GM23338 (cell line): ENCODE results near the gene TANGO6. TPM values are rescaled to one million over a fixed set of nuclear protein-coding genes. Genes with fewer than 3 reads are reported as not detected.
A peak's percentile ranks its signal among the peaks of the same experiment; 100 is the strongest.

Experiments
- ATAC-seq: fragments of 200-7000 bp; cut with Tn5 transposase; 3 replicates; pipeline ENCODE4 v1.9.1; 2020
- DNase-seq: peaks from one replicate; pipeline ENCODE4 v3.0.0-alpha.2; 2015; ENCODE audit warnings: low spot score
- H2AFZ ChIP-seq: fragments of 200-600 bp; sonication (generic); 2 replicates; pipeline ENCODE4 v1.8.0; 2016; ENCODE audit warnings: antibody characterized with exemption, mild to moderate bottlenecking, moderate library complexity
- H3F3A ChIP-seq: fragments of 200-600 bp; sonication (generic); replicated peaks from 2 replicates; pipeline ENCODE4 v1.8.0; 2017; ENCODE audit warnings: antibody characterized with exemption, mixed run types, low read depth
- H3K27ac ChIP-seq: fragments of 200-600 bp; sonication (generic); 2 replicates; pipeline ENCODE4 v1.6.1; 2016; ENCODE audit warnings: low read depth
- H3K27me3 ChIP-seq: fragments of 200-600 bp; sonication (generic); 2 replicates; pipeline ENCODE4 v1.8.0; 2016; ENCODE audit warnings: mild to moderate bottlenecking, mixed run types, moderate library complexity; ENCODE audit not compliant: insufficient read depth
- H3K36me3 ChIP-seq: fragments of 200-600 bp; sonication (generic); 2 replicates; pipeline ENCODE4 v1.8.0; 2016; ENCODE audit warnings: mild to moderate bottlenecking; ENCODE audit not compliant: insufficient read depth
- H3K4me1 ChIP-seq: fragments of 200-600 bp; sonication (generic); 2 replicates; pipeline ENCODE4 v1.8.0; 2016; ENCODE audit warnings: mild to moderate bottlenecking, moderate library complexity; ENCODE audit not compliant: insufficient read depth
- H3K4me2 ChIP-seq: fragments of 200-600 bp; sonication (generic); 2 replicates; pipeline ENCODE4 v1.7.1; 2017; ENCODE audit warnings: mixed run types
- H3K4me3 ChIP-seq: fragments of 200-600 bp; sonication (generic); 2 replicates; pipeline ENCODE4 v1.6.1; 2016; ENCODE audit warnings: mixed run types
- H3K79me2 ChIP-seq: fragments of 200-600 bp; sonication (generic); replicated peaks from 2 replicates; pipeline ENCODE4 v1.8.0; 2017; ENCODE audit warnings: mild to moderate bottlenecking; ENCODE audit not compliant: insufficient read depth
- H3K9me2 ChIP-seq: fragments of 200-600 bp; sonication (generic); 2 replicates; pipeline ENCODE4 v1.8.0; 2017; ENCODE audit not compliant: insufficient read depth
- H4K20me1 ChIP-seq: fragments of 200-600 bp; sonication (generic); replicated peaks from 2 replicates; pipeline ENCODE4 v1.8.0; 2017; ENCODE audit warnings: mild to moderate bottlenecking; ENCODE audit not compliant: insufficient read depth
- H3K27ac Mint-ChIP-seq: 2 replicates; pipeline ENCODE4 v1.8.0; 2020; ENCODE audit warnings: inconsistent platforms, mild to moderate bottlenecking, moderate library complexity, mixed read lengths
- H3K27me3 Mint-ChIP-seq: 3 replicates; pipeline ENCODE4 v1.8.0; 2022; ENCODE audit warnings: low read depth, mild to moderate bottlenecking, moderate library complexity, mixed read lengths, inconsistent platforms; ENCODE audit not compliant: insufficient read depth, poor library complexity
- H3K36me3 Mint-ChIP-seq: 3 replicates; pipeline ENCODE4 v1.8.0; 2021; ENCODE audit warnings: low read depth, mild to moderate bottlenecking, inconsistent platforms, moderate library complexity, mixed read lengths
- H3K4me1 Mint-ChIP-seq: 3 replicates; pipeline ENCODE4 v1.8.0; 2020; ENCODE audit warnings: mild to moderate bottlenecking, inconsistent platforms, mixed read lengths
- H3K4me3 Mint-ChIP-seq: 3 replicates; pipeline ENCODE4 v1.8.0; 2021; ENCODE audit warnings: moderate library complexity, mild to moderate bottlenecking, inconsistent platforms, mixed read lengths
- H3K9me3 Mint-ChIP-seq: 3 replicates; pipeline ENCODE4 v1.8.0; 2020; ENCODE audit warnings: moderate library complexity, mild to moderate bottlenecking, inconsistent platforms, mixed read lengths
- CREB1 ChIP-seq: fragments of 250-450 bp; sonication (Bioruptor Pico); IDR thresholded peaks from 2 replicates; pipeline ENCODE4 v1.5.0; 2020; ENCODE audit warnings: low read depth, mild to moderate bottlenecking, moderate library complexity
- EZH2 ChIP-seq: fragments of 200-600 bp; sonication (generic); IDR thresholded peaks from one replicate; pipeline ENCODE4 v1.8.0; 2017; ENCODE audit warnings: antibody characterized with exemption, mild to moderate bottlenecking, low read depth; ENCODE audit not compliant: unreplicated experiment
- EZH2phosphoT487 ChIP-seq: fragments of 200-600 bp; sonication (generic); IDR thresholded peaks from one replicate; pipeline ENCODE4 v1.8.1; 2018; ENCODE audit warnings: antibody characterized with exemption; ENCODE audit not compliant: unreplicated experiment
- JUNB ChIP-seq: IDR thresholded peaks from one replicate; pipeline ENCODE4 v1.6.1; 2016; ENCODE audit warnings: antibody characterized with exemption; ENCODE audit not compliant: unreplicated experiment
- NANOG ChIP-seq: IDR thresholded peaks from 2 replicates; pipeline ENCODE4 v1.6.1; 2016; ENCODE audit warnings: antibody characterized with exemption, borderline replicate concordance
- POLR2AphosphoS5 ChIP-seq: IDR thresholded peaks from 2 replicates; pipeline ENCODE4 v1.6.1; 2016; ENCODE audit warnings: antibody characterized with exemption, low read depth
- STAT1 ChIP-seq: IDR thresholded peaks from one replicate; pipeline ENCODE4 v1.6.1; 2016; ENCODE audit warnings: antibody characterized with exemption; ENCODE audit not compliant: unreplicated experiment
- ZNF114 ChIP-seq: fragments of 250-450 bp; sonication (Bioruptor Pico); IDR thresholded peaks from 2 replicates; pipeline ENCODE4 v1.5.0; 2020; ENCODE audit warnings: mild to moderate bottlenecking, moderate library complexity
- ZNF331 ChIP-seq: fragments of 250-450 bp; sonication (Bioruptor Pico); IDR thresholded peaks from 2 replicates; pipeline ENCODE4 v1.5.0; 2020; ENCODE audit warnings: low read depth, mild to moderate bottlenecking, moderate library complexity
- polyA plus RNA-seq: library from polyadenylated mRNA; unstranded; fragments of >200 nt; fragmentation: Nextera tagmentation; extraction: Ambion mirVana; gene quantifications from 2 replicates; pipeline ENCODE4 v1.2.1, GENCODE V29; 2016
- total RNA-seq: library from RNA; depleted of rRNA; stranded (reverse); fragments of >200 nt; shearing (Covaris generic); gene quantifications from 2 replicates; pipeline ENCODE4 v1.2.3, GENCODE V29; 2014
- TF ChIP-seq, protein P1 (sequence below): IDR thresholded peaks from one replicate; pipeline ENCODE4 v1.6.1; 2018; ENCODE audit warnings: antibody characterized with exemption; ENCODE audit not compliant: unreplicated experiment
- TF ChIP-seq, protein P2 (sequence below): IDR thresholded peaks from 2 replicates; pipeline ENCODE4 v1.6.1; 2016; ENCODE audit warnings: antibody characterized with exemption
- TF ChIP-seq, protein P3 (sequence below), 2 experiments: fragments of 200-600 bp in 1 of 2; sonication (generic) in 1 of 2; conservative IDR thresholded peaks; 2 replicates each; pipeline versions ENCODE4 v1.5.1 to v1.6.1; 2016 to 2017; ENCODE audit warnings: antibody characterized with exemption in 2 of 2, low read depth in 2 of 2, mild to moderate bottlenecking in 2 of 2, moderate library complexity in 1 of 2

The TANGO6 gene
- total and polyA plus RNA-seq, 2 experiments from 2014 or later, result 7.2 to 23.2 TPM

DNA sequence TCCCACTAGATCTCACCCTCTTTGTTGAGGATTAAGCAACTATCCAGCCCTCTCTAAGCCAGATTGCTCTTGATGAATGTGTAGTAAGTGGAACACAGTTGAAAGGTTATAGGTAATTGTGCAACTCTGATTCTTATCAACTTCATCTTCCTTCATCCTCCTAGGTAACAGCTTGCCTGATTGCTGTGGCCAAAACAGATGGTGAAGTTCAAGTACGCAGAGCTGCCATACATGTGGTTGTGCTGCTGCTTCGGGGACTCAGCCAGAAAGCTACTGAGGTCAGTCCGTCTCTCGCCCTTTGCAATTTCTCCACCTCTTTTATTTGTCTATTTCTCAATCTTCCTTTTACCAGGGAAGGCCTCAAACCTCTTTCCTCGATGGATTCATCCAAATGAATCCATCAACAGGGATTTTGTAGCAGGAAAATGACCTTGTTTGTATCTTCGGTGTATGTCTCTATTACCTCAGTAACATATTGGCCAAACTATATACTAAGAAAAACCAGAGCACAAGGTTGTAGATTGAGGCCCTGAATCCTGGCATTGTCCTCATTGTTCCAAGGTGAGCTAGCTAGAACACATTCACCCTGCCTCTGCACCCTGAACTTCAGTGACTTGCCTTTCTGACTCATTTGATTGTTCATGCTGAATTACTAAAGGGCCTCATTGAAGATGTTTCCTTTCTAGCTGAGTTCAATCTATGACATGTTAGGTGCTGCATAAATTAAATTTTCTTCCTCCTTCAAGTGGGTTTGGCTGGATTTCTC, 197.0 kb downstream of the TANGO6 start (continued):
- TF ChIP-seq, protein P1, sequence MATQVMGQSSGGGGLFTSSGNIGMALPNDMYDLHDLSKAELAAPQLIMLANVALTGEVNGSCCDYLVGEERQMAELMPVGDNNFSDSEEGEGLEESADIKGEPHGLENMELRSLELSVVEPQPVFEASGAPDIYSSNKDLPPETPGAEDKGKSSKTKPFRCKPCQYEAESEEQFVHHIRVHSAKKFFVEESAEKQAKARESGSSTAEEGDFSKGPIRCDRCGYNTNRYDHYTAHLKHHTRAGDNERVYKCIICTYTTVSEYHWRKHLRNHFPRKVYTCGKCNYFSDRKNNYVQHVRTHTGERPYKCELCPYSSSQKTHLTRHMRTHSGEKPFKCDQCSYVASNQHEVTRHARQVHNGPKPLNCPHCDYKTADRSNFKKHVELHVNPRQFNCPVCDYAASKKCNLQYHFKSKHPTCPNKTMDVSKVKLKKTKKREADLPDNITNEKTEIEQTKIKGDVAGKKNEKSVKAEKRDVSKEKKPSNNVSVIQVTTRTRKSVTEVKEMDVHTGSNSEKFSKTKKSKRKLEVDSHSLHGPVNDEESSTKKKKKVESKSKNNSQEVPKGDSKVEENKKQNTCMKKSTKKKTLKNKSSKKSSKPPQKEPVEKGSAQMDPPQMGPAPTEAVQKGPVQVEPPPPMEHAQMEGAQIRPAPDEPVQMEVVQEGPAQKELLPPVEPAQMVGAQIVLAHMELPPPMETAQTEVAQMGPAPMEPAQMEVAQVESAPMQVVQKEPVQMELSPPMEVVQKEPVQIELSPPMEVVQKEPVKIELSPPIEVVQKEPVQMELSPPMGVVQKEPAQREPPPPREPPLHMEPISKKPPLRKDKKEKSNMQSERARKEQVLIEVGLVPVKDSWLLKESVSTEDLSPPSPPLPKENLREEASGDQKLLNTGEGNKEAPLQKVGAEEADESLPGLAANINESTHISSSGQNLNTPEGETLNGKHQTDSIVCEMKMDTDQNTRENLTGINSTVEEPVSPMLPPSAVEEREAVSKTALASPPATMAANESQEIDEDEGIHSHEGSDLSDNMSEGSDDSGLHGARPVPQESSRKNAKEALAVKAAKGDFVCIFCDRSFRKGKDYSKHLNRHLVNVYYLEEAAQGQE, result no peak
- no peak for TF ChIP-seq EZH2
- TF ChIP-seq EZH2phosphoT487, result no peak
- TF ChIP-seq POLR2AphosphoS5, result no peak
- TF ChIP-seq, protein P2, sequence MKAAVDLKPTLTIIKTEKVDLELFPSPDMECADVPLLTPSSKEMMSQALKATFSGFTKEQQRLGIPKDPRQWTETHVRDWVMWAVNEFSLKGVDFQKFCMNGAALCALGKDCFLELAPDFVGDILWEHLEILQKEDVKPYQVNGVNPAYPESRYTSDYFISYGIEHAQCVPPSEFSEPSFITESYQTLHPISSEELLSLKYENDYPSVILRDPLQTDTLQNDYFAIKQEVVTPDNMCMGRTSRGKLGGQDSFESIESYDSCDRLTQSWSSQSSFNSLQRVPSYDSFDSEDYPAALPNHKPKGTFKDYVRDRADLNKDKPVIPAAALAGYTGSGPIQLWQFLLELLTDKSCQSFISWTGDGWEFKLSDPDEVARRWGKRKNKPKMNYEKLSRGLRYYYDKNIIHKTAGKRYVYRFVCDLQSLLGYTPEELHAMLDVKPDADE, result no peak
- no peak for TF ChIP-seq JUNB
- TF ChIP-seq, protein P3, sequence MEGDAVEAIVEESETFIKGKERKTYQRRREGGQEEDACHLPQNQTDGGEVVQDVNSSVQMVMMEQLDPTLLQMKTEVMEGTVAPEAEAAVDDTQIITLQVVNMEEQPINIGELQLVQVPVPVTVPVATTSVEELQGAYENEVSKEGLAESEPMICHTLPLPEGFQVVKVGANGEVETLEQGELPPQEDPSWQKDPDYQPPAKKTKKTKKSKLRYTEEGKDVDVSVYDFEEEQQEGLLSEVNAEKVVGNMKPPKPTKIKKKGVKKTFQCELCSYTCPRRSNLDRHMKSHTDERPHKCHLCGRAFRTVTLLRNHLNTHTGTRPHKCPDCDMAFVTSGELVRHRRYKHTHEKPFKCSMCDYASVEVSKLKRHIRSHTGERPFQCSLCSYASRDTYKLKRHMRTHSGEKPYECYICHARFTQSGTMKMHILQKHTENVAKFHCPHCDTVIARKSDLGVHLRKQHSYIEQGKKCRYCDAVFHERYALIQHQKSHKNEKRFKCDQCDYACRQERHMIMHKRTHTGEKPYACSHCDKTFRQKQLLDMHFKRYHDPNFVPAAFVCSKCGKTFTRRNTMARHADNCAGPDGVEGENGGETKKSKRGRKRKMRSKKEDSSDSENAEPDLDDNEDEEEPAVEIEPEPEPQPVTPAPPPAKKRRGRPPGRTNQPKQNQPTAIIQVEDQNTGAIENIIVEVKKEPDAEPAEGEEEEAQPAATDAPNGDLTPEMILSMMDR (conservative IDR thresholded peaks at IDR 0.05; ENCODE audit: low read depth in 2 of 2), result no peak

DNA sequence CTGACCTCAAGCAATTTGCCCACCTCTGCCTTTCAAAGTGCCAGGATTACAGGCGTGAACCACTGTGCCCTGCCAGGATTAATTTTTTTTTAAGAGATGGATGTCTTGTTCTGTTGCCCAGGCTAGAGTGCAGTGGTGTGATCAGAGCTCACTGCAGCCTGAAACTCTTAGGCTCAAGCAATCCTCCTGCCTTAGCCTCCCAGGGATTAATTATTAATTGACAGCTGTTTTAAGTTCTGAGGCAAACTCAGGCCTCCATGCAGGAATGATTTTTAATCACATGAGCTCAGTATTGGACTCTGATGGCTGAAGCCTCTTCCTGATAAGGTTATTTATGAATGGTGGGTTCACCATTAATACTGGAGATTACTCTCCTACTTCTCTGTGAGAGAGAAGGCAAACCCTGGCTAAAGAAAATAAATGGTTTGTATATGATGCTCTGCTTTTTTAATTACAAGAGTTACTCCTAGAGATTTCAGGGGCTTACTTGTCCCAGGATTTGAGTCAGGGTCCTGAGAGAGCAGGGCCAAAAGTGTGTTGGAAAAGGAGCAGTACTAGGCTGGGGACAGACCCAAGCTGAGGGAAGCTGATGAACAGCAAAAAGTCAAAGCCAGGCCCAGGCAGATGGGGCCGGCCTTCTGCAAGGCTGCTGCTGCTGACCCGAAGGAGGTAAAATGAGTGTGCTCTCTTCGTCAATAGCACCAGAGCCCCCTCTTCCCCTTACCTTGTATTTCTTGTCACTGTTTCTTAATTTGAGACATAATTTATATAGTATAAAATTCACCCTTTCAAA, 205.2 kb downstream of the TANGO6 start:
- Mint-ChIP-seq H3K36me3 (no peaks in the 10 kb centered on the region), H3K27me3 (peaks cover 2% of the 10 kb centered on the region), H3K9me3 (no peaks in the 10 kb centered on the region; the same call in 2 of the 3 replicates), H3K4me3 (no peak overlapping the region), H3K27ac (no peak overlapping the region), H3K4me1 (no peaks in the 10 kb centered on the region)
- Histone ChIP-seq H3K27ac (peak overlapping the region; percentile 53; the same call in 1 of the 2 replicates), H2AFZ (no peak overlapping the region), H3K4me3 (no peak overlapping the region), H3K4me2 (no peak overlapping the region), H3F3A (peaks cover 6% of the 10 kb centered on the region; the same call in 1 of the 2 replicates), H3K27me3 (no peaks in the 10 kb centered on the region), H3K9me2 (no peaks in the 10 kb centered on the region), H3K4me1 (no peaks in the 10 kb centered on the region), H4K20me1 (no peaks in the 10 kb centered on the region), H3K79me2 (no peaks in the 10 kb centered on the region), H3K36me3 (no peaks in the 10 kb centered on the region)
- no peak for ATAC-seq
- DNase-seq, result no peak
- TF ChIP-seq POLR2AphosphoS5 (no peak), EZH2phosphoT487 (no peak), CREB1 (no peak), ZNF114 (CRISPR knock-in tag) (no peak), ZNF331 (CRISPR knock-in tag) (no peak), NANOG (no peak), STAT1 (no peak), JUNB (no peak)
- TF ChIP-seq, protein P1, result no peak
- TF ChIP-seq, protein P2, result no peak
